ENCODE measurements around the gene SLC2A5.

The SLC2A5 gene

DNA sequence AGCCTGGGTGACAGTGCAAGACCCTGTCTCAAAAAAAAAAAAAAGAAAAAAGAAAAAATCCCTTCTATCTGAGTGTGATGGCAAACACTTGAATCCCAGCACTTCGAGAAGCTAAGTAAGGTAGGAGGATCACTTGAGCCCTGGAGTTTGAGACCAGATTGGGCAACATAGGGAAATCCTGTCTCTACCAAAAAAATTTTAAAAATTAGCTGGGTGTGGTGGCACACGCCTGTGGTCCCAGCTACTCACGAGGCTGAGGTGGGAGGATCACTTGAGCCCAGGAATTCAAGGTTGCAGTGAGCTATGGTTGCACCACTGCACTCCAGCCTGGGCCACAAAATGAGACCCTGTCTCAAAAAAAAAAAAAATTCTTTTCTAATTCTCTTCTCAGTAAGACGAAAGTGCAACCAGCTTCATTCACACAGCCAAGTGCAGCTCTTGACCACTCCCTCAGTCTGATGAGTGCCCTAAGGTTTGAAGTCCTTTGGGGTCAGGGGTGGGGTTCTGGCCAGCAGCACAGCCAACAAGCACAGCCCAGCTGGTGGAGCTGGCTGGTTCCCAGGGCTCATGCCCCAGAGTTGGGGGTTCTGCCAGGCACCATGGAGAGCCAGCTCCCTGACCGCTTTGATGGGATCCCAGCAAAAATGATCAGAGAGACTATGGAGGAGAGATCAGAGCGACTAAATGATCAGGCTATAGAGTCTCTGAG, 8.0 kb downstream of the SLC2A5 start:
- DNase-seq (ENCODE audit: low read depth, low spot score): no peak

DNA sequence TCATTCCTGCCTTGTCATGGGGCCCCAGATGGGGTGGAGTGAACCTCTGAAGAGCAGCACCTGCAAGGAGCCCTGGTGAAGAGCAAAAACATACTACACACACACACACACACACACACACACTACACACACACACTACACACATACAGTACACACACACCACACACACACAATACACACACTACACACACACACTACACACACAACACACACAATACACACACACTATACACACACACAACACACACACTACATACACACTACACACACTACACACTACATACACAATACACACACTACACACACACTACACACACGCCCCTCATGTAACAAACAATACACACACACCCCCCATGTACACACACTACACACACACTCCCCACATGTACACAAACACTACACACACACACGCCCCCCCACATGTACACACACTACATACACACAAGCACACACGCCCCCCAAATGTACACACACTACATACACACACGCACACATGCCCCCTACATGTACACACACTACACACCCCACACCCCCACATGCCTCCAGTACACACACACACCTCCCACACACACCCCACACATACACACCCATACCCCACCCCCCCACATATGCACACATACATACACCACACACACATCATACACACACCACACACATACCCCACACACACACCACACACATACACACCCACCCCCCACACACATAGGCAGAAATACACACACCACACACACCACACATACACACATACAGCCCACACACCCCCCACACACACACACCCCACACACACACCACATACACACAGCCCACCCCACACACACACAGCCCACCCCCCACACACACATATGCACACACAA, 9.3 kb downstream of the SLC2A5 start:
- DNase-seq (ENCODE audit: low read depth, low spot score): no peak

DNA sequence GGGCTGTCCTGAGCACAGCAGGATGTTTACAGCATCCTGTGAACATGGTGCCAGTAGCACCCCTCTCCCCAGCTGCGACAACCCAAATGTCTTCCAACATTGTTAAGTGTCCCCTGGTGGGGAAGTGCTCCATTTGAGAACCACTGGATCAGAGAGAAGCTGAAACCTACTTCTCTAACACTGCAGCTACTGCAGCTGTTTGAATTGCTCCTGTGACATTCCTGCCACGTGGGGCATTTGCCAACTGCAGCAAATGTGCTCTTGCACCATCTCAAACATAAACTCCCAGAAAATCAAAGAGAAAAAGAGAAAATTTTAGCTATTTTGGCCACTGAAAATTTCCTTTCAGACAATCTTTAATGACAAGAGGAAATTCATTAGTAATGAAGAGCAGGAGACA, 11.0 kb downstream of the SLC2A5 start:
- no peak for DNase-seq (ENCODE audit: low read depth, low spot score)

DNA sequence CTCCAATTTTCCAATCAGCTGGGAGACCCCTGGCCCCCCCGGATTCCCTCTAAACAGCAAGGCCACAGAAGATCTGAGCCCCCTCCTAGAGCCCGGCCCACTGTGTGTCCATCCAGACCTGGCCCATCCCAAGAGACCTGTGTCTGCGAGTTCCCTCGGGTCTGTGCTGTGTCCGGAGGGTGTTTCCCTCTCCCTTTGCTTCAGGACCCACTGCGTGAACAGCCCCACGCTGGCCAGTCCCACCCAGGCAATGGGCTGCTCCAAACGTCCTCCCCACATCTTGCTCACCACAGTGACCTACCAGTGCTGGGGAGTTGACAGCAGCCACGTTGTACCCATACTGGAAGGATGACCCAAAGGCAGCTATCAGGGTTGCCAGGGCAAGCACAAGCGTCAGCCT, 11.6 kb downstream of the SLC2A5 start:
- no peak for DNase-seq (ENCODE audit: low read depth, low spot score)

DNA sequence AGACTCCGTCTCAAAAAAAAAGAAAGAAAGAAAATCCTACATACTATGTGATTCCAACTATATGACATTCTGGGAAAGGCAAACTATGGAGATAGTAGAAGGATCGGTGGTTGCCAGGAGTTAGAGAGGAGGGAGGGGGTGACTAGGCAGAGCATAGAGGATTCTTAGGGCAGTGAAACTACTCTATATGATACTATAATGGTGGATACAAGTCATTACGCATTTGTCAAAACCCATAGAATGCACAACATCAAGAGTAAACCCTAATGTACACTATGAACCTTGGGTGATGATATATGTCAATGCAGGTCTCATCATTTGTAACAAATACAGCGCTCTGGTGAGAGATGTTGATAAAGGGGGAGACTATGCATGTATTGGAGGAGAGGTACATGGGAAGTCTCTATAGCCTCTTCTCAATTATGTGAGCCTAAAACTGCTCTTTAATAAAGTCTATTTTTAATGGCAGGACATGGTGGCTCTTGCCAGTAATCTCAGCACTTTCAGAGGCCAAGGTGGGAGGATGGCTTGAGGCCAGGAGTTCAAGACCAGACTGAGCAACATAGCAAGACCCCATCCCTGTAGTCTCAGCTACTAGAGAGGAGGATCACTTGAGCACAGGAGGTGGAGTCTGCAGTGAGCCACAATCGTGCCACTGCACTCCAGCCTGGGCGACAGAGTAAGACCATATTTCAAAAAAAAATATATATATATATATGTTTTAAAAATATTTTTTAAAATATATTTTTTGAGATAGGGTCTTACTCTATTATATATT, 17.0 kb downstream of the SLC2A5 start:
- no peak for DNase-seq (ENCODE audit: low read depth, low spot score)

DNA sequence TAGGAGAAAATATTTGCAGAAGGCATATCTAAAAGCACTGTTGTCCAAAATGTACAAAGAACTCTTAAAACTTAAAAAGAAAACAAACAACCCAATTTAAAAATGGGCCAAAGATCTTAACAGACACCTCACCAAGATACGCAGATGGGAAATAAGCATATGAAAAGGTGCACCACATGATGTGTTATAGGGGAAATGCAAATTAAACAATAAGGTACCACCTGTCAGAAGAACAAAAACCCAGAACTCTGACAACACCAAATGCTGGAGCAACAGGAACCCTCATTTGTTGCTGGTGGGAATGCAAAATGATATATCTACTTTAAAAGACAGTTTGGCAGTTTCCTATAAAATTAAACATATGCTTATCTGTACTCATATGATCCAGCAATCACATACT, 18.1 kb downstream of the SLC2A5 start:
- no peak for DNase-seq (ENCODE audit: low read depth, low spot score)

DNA sequence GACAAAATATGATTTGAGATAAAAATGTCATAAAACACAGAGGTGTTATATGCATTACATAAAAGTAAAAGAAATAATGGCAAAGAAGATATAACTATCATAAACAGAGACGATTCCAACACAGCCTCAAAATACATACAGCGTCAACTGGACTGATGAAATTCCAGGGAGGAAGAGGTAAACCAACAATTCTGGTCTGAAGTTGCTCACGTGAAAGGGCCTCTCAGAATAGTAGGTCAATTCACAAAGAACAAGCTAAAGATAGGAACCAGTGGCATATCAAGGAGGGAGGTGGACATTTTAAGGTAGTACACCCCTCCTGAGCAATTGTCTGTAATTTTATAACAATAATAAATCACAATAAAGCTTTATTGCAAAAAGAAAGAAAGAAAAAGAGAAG, 18.6 kb downstream of the SLC2A5 start:
- DNase-seq (ENCODE audit: low read depth, low spot score): no peak

DNA sequence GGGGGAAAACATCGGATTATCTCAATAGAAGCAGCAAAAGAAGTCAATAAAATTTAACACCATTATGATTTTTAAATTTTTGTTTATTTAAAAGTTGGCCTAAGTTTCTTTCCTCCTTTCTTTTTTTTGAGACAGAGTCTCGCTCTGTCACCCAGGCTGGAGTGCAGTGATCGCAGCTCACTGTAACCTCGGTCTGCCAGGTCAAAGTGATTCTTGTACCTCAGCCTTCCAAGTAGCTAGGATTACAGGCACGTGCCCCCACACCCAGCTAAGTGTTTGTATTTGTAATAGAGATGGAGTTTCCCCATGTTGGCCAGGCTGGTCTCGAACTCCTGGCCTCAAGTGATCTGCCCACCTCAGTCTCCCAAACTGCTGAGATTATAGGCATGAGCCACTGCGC, 20.9 kb downstream of the SLC2A5 start:
- DNase-seq (ENCODE audit: low read depth, low spot score): no peak

DNA sequence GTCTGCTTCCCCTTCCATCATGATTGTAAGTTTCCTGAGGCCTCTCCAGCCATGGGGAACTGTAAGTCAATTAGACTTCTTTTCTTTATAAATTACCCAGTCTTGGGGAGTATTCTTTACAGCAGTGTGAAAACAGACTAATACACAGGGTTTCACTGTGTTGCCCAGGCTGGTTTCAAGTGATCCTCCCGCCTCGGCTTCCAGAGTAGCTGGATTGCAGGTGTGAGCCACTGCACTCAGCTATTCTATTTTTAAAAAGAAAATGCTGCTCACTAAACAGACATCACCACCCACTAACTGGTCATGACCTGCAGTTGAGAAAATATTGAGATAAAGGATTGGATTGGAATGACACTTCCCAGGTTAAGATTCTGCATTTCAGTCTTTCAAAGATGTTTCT, 22.4 kb downstream of the SLC2A5 start:
- DNase-seq (ENCODE audit: low read depth, low spot score): no peak

DNA sequence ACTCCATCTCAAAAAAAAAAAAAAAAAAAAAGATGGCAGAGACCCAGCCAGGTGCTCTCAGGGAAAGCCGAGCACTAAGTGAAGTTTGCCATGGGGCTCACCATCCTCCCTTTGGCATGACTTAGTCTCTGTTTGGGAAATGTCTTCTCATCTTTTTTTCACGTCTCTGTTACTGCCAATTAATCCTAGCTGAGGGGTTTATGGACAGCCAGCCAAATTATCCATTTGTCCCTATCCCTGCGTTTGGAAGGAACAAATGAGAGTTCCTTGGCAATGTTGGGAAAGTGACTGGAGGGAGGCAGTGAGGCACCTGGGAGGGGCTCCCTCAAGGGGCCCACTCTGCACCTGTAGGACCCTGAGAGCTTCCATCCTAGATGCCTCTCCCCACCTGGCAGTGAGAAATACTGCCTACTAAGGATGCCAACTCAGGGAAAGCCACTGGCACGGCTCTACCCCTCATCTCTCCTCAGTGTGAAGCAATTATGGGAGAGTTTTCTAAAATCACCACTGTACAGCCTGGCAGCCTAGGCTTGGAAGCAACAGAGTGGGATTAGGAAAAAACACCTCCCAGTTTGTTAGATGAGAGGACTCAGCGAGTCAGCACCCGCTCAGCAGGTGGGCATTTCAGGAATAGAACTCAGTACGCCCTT, 23.4 kb downstream of the SLC2A5 start:
- no peak for DNase-seq (ENCODE audit: low read depth, low spot score)

DNA sequence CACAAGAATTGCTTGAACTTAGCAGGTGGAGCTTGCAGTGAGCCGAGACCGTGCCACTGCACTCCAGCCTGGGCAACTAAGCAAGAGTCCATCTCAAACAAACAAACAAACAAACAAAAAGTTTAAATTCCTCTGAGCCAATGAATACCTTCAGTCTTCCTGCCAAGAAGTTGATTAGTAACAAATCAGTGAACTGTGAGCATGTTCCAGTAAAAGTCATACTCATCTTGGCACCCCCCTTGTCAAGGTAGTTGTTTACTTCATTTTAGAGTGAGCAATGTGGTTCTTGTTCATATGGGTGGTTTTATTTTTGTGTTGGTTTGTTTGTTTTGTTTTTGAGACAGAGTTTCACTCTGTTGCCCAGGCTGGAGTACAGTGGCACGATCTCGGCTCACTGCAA, 25.2 kb downstream of the SLC2A5 start:
- DNase-seq (ENCODE audit: low read depth, low spot score): no peak

DNA sequence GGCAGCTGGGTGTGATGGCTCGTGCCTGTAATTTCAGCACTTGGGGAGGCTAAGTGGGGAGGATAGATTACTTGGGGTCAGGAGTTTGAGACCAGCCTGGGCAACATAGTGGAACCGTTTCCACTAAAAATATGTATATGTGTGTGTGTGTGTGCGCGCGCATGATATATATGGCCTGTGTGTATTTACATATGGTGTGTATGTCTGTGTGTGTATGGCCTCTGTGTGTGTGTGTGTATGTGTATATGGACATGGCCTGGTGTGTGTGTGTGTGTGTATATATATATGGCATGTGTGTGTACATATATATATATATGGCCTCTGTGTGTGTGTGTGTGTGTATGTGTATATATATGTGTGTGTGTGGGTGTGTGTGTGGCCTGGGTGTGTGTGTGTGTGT, 27.2 kb downstream of the SLC2A5 start:
- no peak for DNase-seq (ENCODE audit: low read depth, low spot score)

DNA sequence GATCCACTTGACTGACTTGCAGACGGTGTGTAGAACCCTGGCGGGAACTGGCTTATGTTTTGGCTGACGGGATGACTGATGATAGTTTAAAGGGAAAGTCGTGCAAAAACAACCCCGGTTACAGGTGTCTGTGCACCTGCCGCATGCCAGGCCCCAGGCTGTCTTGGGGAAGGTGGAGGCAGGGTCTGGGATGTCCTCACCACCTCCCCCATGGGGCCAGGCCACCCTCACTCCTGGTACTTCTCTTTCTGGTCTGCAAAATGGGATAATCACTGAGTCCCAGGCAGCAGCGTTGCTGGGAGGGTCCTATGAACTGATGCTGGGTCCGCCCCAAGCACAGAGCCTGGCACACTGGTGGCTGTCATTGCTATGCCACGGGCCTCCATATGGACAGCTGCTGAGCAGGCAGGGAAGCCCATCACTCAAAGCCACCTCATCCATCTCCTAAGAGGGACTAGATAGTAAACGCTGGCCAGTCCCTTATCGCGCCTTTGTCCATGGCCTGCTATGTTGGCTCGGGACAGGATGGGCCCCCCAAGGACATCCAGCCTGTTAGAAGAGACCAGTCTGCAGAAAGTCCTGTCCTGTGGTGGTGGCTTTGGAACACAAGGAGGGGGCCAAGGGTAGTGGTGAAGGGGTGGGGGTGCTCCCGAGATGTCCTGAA, 28.2 kb downstream of the SLC2A5 start:
- DNase-seq (ENCODE audit: low read depth, low spot score): no peak

DNA sequence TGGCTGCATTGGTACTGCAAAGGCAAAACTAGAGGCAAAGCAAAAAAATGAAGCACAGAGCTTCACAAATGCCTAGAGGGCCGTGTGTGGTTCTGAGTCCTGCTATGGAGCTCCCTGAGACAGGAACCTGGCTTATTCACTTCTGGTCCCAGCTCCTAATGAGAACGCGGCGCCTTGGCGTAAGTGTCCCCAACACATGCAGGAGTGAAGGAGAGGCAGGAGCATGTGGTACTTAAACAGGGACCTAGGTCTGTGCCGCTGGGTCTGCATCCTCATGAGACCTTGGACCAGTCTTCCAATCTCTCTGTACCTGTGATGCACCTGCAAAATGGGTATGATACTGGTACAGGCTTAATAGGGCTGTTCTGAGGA, 28.8 kb downstream of the SLC2A5 start:
- no peak for DNase-seq (ENCODE audit: low read depth, low spot score)

DNA sequence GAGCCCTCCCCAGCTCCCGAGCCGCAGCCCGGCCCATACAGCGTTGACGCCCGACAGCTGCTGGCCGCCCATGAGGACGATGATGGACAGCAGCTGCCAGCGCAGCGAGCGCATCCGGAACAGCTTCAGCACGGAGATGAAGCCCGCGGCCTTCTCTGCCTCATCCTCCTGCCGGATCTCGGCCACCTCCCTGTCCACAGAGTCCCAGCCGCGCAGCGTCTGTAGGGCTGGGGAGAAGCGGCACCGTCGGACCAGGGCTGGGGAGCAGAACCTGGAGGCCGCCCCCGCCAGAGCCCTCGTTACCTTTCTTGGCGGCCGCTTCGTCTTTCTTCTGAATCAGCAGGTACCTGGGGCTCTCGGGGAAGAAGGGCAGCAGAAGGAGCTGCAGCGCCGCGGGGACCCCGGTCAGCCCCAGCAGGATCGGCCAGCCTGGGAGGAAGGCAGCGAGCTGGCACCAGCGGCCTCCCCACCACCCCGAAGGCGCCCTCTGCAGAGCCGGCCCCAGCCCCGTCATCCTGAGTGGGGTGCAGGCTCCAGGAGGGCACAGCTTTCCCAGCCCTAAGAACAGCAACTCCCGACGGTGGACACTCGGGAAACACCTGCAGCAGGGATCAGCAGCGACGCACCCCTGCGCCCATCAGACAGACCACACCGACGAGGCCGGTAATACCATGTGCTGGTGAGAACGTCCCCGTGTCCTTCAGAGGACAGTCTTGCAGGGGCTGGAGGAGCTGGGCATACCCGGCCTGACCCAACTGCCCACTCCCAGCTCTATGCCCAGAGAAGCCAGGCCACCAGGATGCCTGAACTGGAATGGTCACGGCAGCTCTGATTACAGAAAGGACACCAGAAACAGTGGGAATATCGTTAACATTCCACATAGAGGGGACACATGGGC, 29.4 kb downstream of the SLC2A5 start:
- DNase-seq (ENCODE audit: low read depth, low spot score): no peak

DNA sequence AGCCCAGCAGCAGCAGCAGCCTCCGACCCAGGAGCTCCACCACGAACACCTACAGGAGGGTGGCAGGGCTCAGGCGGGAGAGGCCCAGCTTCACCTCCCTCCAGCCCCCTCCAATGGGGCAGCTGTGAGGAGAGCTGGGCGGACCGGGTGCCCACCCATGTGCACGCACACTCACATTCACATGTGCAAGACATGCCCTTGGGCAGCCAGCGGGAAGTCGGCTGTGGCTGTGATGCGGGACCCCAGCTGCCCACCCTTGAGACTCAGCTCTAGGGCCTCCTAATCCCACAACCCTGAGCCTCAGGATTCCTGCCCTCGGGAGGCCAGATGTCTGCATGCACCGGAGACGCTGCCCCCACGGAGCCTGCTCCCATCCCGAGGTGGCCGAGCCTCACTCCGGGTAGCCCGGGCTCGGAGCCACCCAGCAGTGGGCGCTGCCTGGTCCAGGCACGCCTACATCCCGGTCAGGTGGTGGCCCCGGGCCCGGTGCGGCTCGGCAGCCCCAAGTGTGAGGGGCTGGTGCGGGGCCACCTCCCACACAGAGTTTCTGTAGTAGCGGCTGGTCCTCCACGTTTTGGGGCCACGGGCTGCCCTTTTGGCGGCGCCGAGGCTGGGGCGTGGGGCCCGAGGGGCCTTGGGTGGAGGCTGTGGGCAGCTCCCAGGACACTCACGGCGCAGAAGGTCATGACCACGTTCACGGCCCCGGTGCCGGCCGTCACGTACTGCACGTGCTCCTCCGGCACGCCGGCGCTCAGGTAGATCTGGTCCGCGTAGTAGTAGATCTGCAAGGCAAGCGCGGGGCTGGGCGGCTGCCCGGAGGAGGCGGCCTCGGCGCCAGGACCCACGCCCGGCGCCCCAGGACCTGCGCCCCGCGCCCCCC, 30.3 kb downstream of the SLC2A5 start:
- DNase-seq (ENCODE audit: low read depth, low spot score): no peak

DNA sequence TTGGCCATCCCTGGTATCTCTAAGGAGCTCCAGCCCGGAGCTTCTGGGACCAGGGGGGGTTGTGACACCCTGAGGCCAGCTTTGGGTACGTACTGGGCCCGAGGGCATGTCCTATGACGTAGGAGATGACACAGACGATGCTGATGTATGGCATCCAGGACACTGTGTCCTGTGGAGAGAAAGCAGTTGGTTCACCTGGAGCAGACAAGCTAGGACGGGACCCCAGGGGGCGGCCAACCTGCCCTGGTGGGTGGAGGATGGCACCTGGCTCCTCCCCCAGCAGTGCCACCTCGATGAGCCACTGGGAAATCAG, 31.1 kb downstream of the SLC2A5 start:
- DNase-seq (ENCODE audit: low read depth, low spot score): no peak

DNA sequence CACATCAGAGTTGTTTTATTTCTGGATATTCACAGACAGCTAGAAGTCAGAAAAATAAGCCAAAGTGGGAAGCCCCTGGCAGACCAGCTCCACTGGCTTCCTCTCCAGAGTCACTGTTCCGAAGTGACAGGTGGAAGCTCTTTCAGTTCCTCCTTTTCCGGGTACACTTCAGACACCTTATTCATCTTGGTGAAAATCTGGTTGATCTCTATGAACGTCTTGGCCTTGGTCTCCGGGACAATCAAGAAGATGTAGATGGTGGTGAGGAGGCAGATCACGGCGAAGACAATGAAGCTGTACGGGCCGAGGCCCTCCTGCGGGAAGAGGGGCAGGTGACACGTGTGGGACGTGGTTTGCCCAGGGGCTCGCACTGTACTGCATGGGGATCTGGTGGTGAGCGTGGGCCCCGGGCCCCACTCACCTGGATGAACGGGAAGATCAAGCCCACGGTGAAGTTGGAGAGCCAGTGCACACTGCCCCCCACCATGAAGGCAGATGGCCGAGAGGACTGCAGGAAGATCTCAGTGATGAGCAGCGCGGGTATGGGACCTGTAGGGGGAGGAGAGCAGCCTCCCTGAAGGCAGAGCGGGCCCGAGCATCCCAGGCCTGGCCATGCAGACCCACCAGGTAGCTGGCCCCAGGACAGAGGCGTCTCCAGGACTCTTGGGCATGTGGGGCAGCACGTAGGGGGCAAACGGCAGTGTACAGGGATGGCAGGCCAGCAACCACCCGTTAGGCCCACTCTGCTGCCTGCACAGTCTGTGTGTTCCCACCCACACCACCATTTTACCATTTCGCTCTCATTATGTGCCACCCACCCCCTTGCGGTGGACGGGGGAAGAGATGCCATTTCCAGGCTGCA, 31.7 kb downstream of the SLC2A5 start:
- DNase-seq (ENCODE audit: low read depth, low spot score): no peak

DNA sequence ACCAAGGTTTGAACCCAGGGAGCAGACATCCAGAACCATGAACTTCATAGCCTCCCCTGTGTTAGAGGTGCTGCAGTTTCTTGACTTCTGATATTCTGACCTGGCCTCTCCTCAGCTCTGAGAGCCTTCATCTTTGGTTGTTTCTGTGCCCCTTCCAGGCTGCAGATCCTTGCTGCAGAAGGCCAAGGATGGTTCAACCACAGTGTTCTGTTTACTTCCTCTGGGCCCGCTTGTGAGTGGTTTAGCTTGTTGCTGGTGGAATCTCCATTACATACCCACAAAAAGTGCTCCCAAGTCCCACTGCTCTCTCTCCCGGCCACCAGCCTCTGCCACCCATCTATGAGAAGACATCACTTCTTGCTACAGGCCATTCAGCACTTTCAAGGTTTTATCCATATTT, 34.2 kb downstream of the SLC2A5 start:
- DNase-seq (ENCODE audit: low read depth, low spot score): no peak

Data from activated CD4-positive, CD25-positive, alpha-beta regulatory T cell treated with anti-CD3 and anti-CD28 coated beads, Interleukin-2, amount 50 U/mL, for 16 hours (primary cell).